Activated T-cell treated with anti-CD3 and anti-CD28 coated beads for 4 hours (primary cell): ENCODE measurements around the gene NDUFA6.
"Not testable (repeated sequence)": the region's sequence is repeated elsewhere in the genome, so short reads cannot be mapped to it uniquely, and the experiment has no call there.

Source experiments
- DNase-seq: peaks from one replicate; pipeline ENCODE4 v3.0.0-alpha.2; 2020

Gene NDUFA6

GRCh38 chr22:42111798-42112197 lies 21.2 kb upstream of the NDUFA6 start:
- no peak for DNase-seq

GRCh38 chr22:42108848-42109247 lies 18.3 kb upstream of the NDUFA6 start:
- no peak for DNase-seq

GRCh38 chr22:42104332-42104860 lies 13.8 kb upstream of the NDUFA6 start:
- not testable (repeated sequence) for DNase-seq

DNA sequence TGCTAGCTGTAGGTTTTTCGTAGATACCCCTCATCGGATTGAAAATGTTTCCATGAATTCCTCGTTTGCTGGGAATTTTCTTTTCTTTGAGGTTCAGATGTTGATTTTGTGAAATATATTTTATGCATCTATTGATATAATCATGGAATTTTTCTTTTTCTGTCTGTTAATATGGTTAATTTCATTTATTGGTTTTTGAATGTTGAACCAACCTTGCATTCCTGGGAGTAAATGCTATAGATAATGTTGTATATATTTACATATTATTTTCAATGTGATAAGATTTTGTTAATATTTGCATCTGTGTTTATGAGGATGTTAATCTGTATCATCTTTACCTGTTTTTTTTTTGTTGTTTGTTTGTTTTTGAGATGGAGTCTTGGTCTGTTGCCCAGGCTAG lies 10.6 kb upstream of the NDUFA6 start:
- DNase-seq, result no peak

- DNase-seq, result no peak
Measured at GRCh38 chr22:42091455-42091782, 847 bp upstream of the NDUFA6 start.

DNA sequence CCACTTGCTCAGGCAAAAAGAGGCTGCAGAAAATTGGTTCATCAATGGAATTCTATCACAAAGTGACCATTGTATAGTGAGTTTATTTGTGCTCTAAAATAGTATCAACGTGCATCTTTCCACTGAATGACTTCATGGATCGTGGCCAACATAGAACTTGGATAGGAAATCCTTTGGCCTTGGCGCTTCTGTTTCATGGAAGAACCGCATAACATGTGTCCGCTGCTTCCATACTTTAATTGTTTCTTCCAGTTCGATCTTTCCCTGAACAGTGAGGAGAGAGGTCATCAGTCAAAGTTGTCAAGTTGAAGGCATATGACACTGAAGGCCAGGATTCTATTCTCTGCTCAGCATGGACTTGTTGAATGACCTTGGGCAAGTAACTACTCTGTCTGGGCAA lies 4.5 kb downstream of the NDUFA6 start:
- no peak for DNase-seq

- DNase-seq, result no peak
Measured at GRCh38 chr22:42084874-42085273, 5.7 kb downstream of the NDUFA6 start.

GRCh38 chr22:42083119-42083518 lies 7.5 kb downstream of the NDUFA6 start:
- DNase-seq, result no peak

- no peak for DNase-seq
Measured at GRCh38 chr22:42080287-42080686, 10.3 kb downstream of the NDUFA6 start.

DNA sequence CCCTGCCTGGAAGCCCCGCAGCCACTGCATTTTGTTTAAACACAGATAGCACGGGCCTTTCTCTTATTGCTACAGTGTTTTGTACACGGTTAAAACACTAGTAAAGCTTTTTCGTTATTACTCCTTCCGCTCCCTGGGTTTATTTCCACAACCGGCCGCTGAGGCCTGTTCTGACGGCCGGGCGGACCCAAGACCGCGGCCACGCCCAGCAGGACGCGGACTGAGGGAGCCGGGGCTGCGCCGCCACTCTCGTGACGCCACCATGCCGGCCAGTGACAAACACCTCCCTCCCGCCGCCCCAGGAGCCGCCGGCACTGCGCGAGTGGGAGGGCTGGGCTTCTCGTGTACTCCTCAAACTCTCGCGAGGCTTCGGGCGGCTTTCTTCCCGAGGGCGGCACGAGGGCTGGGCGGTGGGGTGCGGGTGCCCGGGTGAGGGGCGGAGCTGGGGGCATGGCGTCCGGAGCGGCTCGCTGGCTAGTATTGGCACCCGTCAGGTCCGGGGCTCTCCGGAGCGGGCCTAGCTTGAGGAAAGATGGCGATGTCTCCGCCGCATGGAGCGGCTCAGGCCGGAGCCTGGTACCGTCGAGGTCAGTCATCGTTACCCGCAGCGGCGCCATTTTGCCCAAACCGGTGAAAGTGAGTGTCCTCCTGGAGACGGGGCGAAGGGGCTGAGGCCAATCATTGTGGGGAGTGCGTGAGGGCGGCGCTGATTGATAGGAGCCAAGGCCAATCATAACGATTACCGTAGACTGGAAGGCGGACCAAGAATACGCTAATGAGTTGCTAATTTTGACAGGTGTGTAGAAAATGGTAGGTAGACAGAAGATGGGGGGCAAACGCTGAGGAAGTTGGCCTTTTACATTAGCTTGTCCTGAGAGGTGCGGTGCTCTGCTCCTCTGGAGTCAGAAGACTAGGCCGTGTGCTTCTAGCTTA lies 11.0 kb downstream of the NDUFA6 start, which contains the start of gene SMDT1:
SMDT1 (plus strand) TSS at position 382 of the 933 bp plus-strand sequence; CDS start at position 451, 69 bp downstream.
- DNase-seq, result peak; percentile 97

- DNase-seq, result no peak
Measured at GRCh38 chr22:42078469-42079318, 11.9 kb downstream of the NDUFA6 start.

DNA sequence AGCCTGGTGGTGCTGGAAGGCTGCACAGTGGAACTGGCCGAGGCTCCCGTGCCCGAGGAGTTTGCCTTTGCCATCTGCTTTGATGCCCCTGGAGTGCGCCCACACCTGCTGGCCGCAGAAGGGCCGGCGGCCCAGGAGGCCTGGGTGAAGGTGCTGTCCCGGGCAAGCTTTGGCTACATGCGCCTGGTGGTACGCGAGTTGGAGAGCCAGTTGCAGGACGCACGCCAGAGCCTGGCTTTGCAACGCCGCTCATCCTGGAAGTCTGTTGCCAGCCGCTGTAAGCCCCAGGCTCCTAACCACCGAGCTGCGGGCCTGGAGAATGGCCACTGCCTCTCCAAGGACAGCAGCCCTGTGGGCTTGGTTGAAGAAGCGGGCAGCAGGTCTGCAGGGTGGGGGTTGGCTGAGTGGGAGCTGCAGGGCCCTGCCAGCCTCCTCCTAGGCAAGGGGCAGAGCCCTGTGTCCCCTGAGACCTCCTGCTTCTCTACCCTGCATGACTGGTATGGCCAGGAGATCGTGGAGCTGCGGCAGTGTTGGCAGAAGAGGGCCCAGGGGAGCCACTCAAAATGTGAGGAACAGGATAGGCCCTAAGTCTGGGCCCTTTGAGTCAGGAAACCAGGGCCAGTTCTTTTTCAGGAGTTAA lies 13.0 kb downstream of the NDUFA6 start:
- no peak for DNase-seq

DNA sequence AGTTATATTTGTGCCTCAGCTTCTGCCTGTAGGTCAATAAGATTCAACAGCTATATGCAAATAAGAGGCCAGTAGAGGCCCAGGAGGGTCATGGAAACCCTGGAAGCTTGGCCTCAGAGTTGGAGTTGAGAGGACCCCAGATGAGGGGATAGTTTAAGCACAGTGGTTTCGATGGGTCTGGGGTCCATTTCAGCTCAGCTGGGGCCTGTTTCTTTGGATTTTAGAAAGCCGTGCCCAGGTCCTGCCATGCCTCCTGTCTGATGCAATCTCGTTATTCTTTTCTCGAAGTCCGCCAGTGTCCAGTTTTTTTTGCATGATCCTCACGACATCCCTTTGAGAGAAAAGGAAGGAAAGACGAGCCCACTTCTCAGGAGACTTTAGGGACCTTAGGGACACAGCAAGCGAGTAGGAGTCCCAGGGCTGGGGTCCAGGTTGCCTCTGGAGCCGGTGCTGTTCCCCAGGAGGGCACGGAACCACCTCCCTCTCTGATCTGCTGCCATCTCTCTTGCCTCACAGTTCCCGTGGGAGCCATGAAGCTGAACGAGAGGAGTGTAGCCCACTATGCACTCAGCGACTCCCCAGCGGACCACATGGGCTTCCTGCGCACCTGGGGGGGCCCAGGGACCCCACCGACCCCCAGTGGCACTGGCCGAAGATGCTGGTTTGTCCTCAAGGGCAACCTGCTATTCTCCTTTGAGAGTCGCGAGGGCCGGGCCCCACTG lies 13.6 kb downstream of the NDUFA6 start:
- DNase-seq, result no peak

DNA sequence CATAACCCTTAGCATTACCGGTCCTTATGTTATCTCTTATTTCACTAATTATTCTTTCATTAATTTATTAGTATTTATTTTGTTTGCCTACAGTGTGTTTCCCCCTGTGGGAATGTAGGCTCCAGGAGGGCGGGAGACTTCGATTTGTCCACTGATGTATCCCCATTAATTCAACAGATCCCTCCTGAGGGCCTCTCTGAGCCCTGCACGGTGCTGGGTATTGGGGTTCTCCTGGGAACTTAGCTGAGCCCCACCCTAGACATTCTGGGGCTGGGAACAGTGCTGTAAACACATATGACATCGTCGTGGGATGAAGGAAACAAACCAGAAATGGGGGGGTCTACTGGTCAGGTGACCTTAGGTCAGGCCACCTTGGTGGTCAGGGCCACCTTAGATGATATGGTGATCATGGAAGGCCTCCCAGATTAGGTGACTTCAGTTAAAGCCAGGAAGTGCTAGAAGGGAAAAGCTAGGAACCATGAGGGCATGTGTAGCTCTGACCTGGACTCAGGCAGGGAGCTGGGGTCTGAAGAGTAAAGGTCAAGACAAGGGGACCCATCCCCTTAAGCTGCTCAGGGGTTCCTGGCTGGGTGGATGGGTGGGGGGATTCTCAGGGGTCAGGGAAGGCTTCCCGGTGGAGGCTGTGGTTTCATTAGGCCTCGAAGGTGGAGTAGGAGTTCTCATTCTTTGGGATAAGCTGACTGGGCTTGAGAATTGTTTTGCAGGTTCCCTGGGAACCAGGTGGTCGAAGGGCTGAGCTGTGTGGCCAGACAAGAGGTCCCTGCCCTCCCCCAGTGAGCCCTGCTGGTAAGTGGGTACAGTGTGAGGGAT lies 15.5 kb downstream of the NDUFA6 start:
- no peak for DNase-seq

DNA sequence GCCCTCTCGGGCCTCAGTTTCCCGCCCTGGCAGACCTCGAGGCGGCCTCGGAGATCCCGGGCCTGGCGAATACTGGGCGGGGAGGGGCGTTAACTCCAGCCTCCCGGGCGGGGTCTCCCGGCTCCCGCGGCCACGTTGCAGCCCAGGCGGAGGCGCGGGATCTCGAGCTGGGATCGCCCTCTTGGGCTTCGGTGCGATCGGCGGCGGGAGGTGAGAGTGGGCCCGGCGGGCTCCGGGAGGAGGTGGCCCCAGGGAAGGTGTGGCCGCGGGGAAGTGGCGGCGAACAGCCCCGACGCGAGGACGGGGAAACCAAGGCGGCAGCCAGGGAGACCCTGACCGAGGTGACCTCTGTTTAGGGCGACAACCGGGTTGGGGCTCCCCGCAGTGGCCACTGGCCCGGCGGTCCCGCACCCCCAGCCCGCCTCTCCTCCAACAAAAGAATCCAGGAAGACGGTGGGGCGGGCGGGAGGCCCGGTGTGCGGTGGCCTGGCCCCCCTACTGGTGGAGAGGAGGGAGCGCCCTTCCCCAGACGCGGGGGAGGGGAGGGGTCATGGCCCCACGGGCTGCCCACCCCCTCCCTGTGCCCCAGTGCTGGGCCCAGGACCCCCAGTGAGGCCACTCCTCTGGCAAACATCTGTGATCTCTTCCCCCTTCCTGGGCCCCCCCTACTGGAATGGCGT lies 16.3 kb downstream of the NDUFA6 start, which contains the start of gene PHETA2:
PHETA2 (plus strand) TSS at position 117 of the 680 bp plus-strand sequence. CDS start 3,046 bp downstream, outside the sequence.
- DNase-seq, result peak; percentile 33

GRCh38 chr22:42073621-42074041 lies 16.9 kb downstream of the NDUFA6 start:
- DNase-seq, result no peak

GRCh38 chr22:42072606-42073330 lies 17.8 kb downstream of the NDUFA6 start:
- DNase-seq, result no peak

DNA sequence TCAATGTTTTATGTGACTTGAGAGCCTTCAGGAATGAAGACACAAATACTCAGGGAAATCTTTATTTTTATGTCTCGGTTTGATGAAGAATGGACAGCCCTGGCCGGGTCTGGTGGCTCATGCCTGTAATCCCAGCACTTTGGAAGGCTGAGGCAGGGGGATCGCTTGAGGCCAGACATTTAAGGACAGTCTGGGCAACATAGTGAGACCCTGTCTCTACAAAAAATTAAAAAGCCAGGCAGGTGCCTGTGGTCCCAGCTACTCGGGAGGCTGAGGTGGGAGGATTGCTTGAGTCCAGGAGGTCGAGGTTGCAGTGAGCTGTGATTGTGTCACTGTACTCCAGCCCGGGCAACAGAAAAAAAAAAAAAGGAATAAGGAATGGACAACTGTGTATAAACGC lies 19.1 kb downstream of the NDUFA6 start:
- not testable (repeated sequence) for DNase-seq

- DNase-seq, result peak; percentile 79
Measured at GRCh38 chr22:42070517-42071422, 19.8 kb downstream of the NDUFA6 start, which contains the start of gene NAGA. Gene NAGA (minus strand): TSS chr22:42070812. CDS start chr22:42070297, 515 bp downstream.
